HG03135 (cell line): Measurements from ENCODE around the gene NIN.

ENCODE experiments used
- ATAC-seq: cut with Tn5 transposase; IDR thresholded peaks from one replicate; pipeline ENCODE4 v1.9.1; 2021; ENCODE audit warnings: mild to moderate bottlenecking, moderate library complexity; ENCODE audit not compliant: unreplicated experiment

NIN gene

DNA sequence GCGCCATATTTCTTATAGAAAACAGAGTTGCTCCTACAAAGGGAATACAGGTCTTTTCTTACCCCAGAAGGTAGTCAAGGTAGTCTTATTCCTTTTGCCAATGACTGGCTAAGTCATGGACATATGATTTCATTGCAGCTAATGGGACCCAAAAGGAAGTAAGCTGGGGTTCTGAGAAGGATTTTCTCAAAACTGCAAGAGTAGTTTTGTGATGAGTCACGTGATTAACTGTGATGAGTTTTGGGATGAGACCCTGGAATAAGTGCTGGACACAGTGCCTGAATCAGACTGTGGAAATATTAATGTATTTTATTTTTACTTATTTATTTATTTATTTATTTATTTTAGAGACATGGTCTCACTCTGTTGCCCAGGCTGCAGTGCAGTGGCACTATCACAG lies 13.4 kb upstream of the NIN start:
- ATAC-seq: no peak

DNA sequence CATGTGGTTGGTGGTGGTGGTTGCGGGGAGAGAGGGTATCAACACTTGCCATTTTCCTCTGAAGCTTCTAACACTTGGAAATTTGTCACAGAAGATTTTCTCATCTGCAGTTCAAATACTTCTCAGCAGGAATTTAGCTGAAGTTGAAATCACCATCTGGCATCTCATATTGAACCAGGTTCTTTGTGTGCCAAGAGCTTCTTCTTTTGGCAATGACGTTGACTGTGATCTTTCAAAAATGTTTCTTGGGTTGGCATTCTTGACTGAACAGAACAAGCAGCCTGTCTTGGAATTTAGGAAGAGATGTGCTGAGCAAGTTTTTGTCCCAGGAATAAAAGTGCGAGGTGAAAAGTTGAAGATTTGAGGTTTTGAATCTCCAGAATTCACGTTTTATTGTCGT lies 8.7 kb upstream of the NIN start:
- ATAC-seq: no peak

DNA sequence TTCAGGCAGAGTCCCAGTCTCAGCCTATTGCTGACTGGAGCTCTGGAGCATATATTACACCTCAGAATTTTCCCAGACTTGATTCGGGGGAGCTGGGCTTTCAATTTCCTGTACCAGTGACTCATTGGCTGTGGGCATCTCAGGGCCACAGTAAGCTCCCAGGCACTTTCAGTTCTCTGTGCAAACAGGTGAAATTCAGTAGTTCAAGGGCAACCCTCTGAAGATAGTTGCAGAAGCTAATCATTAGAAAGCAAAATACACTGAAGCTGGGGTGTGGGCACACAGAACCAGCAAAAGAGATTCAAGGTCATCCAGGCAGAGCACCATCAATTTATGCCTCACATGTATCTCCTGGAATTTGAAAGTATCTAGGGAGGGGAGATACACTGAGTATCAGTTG lies 8.1 kb upstream of the NIN start:
- ATAC-seq: no peak

DNA sequence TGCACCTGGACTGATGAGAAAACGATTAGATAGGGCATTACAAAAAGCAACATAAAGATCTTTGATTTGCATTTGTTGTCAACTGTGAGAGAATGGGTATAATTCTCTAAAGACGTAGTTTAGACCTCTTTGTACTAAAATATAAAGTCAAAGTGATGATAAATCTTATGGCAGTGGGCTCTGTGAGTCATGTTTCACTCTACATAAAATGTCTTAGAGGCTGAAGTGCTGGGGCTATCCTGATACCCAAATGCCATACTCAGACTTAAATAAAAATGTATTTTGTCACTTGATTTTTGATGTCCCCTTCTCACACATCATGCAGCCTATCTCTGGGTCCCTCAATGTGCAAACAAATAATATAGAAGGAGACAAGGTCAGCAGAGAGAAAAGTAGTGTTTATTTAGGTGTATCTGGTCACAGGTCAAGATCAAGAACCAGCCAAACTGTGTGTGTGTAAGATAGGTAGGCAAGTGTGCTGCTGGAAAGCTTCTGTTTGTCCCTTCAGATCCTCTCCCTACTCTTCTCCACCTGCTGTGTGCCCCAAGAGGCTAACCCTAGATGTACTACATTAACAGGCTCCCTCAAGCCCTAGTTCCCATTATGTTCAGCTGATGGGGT lies 7.0 kb upstream of the NIN start:
- no peak for ATAC-seq

DNA sequence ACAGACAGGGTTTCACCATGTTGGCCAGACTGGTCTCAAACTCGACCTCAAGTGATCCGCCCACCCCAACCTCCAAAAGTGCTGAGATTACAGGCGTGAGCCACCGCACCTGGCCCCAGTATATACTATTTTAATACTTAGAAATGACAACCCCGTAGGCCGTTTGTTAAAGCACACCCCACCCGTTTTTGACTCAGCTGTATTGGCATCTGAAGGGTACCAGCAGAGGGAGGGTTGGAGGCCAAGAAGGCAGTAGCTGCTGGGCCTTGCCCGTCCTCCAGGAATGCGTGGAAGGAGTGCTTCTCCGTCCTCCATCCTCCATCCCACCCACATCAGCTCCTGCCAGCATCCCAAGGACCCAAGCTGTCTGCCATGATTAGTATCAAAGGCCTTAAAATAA lies 6.3 kb upstream of the NIN start:
- ATAC-seq: no peak

DNA sequence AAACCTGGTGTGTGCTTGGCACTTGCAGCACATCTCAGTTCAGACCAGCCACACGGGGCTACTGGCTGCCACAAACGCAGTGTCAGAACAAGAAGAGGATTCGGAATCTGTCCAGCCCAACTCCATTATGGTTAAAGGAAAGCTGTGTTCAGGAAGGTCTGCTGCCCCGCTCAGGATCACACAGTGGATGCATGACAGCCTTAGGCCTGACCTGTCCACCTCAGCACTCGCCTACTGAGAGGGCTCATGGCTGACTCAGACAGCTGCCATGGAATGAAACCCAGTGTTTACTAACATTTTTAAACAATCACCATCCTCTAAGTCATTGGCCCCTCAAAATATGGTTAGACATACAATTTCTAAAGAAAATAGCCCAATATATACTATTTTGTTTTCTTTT lies 5.6 kb upstream of the NIN start:
- no peak for ATAC-seq

DNA sequence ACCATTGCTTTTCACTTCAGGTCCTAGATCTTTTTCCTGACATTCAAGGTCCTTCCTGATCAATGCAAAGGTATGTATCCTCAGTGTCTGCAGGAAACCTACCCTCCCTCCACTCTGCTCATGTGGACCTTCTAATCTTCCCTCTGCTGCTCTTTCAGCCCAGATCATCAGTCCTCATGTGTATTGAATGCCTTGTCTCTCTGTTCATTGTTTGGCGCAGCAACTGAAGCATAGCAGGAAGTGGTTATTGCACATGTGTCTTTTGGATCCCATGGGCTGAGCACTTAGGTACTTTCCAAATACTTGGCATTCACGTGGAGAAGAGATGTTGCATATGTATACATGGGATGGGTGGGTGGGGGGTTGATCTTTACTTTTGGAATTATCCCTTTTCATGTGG lies 4.3 kb upstream of the NIN start:
- no peak for ATAC-seq

DNA sequence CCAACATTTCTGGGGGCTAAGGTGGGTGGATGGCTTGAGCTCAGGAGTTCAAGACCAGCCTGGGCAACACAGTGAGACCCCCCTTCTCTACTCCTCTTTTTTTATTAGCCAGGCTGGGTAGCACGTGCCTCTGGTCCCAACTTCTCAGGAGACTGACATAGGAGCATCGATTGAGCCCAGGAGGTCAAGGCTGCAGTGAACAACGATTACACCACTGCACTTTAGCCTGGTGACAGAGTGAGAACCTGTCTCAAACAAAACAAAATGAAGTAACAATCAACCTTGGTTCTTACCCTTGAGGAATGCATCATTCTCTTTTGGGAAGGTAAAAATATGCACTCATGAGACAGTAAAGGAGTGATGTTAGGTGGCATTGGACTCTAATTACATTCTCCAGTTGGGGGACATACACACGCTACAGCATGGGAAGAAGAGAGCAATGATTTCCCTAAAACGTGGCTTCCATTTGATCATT lies 3.9 kb upstream of the NIN start:
- no peak for ATAC-seq

DNA sequence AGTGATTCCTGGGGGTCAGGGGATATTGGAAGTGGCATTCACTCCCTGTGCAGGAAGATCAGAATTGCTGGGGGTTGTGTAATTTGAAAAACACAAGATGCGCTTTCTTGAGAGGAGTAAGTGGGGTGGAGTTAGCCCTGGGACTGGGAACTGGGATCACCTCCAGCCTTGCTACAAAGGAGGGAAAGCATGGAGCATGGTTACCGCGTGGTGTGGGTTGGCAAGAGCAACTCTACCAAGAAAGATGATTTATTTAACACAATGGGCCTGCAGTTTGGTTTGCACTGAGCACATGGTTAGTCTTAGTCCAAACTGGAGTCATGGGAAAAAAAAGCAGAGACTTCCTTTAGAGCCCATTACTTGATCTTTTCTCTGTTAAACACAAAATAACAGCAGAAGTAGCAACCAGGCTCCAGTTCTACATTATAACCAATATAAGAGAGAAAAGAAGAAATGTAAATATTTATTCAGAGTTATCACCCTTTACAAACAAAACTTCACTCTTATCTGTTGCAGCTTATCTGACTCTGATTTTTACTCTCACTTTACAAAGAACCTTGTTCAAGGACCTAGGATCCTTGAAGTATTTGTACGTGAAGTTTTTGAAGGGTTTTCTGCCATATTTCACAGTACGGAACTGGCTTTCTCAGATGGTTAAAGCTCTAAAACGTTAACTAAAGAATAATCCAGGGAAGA lies 2.1 kb upstream of the NIN start:
- ATAC-seq: no peak

DNA sequence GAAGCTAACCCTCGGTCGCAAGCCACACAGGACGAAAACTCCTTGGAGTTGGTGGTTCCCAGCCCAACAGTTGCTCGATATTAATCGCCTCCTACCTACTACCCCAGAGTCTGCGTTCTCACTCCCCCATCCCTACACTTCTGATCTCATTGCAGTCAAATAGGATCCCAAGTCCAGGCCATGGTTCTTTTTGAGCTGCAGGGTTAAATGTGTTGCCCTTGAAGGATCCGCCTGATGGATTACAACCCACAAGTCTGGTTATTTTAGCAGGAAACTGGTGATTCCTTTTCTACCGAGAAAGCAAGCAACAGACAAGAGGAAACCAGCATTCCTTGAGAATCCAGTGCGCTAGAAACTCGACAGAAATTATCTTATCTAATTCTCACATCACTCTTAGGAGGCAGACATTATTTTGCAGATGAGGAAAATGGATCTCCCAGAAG lies 785 bp upstream of the NIN start:
- no peak for ATAC-seq

DNA sequence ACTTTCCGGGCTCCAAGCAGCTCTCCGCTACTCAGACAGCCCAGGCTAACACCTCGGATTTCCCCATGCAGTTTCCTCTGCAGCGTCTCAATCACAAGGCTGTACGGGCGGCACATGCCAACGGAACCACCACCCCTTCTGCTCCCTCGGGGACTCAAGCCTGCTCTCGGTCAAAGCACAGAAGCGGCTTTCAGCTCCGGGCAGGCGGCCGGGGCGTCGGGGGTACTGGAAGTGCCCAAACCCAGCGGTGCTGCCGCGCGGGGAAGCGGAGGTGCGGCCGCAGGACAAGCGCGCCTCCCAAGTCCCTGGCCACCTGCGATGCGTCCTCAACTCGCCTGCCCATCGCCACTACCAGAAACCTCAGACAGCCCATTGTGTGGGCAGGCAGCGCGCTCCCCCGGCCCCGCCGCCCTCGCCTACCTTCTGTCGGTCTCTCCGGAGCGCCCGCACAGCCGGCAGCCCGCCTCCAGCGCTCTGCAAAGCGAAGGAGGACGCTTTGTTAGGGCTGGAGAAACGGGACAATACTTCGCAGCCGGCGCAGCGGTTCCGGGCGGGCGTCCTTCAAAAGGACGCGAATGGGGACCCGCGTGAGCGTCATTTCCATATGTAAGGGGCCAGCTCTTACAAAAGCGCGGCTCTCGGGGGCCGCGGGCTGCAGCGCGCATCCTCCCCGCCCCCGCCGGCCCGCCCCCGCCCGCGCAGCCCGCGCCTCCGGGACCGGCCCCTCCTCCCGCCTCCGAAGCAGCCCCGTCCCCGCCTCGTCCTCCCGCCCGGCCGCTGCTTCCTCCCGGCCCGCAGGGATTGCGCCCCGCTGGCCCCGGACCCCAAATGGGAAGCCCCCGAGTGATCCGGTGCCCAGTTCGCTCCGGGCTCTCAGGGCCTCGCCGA lies 674 bp downstream of the NIN start:
- peak; percentile 44 for ATAC-seq

DNA sequence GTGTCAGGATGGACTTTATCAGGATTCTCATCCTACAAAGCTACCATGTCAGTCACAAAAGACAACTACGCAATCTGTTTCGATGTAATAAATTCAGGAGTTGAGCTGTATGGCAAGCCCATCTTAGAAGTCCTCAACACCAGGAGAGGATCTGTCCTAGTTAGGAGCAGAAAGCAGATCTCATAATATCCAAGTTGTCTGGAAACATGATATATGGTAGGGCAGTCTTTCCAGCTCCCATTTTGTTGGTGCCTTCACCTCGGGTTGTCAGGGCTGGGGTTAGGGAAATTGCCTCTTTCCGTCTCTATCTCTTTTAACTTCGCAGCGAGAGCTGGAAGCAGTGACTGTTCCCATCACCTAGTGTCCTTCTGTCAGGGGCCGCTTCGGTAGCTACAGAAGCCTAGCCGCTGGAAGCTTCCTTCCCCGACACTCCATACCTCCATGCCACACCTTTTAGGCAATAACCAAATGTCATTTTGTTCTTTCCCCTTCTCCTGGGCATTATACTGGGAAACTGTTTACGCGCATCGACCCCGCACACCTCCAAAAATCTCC lies 1.4 kb downstream of the NIN start:
- no peak for ATAC-seq

DNA sequence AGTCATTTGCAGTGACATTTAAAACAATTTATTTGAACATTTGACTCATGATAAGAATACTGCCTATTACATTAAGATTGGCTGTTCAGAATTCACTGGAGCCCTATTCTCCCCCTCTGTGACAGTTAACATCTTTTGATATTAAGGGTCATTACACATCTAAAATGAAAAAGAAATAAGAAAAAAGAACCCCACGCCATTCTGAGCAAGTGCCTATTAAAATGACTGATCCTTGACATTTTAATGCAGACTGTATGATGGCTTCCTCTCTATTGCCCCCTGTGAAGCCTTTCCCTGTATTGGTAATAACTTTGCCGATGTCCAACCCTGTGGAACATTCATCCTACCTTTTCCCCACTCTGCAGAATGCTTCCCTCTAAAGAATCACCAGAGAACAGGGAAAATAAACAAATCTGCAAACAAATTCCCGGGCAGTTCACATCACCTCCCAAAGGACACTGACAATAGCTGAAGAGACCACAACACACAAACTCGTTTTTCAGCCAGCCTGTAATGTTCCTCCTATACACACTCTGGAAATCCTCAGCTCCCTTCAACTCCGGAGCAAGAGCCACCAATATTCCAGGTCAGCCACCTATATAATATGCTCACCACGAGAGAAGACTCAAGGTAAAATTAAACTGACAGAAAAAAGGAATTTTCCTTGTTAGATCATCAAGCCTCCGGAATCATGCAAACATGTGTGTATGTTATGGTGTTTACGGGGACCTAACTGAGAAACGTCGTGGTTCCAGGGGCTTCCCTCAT lies 2.1 kb downstream of the NIN start:
- no peak for ATAC-seq

DNA sequence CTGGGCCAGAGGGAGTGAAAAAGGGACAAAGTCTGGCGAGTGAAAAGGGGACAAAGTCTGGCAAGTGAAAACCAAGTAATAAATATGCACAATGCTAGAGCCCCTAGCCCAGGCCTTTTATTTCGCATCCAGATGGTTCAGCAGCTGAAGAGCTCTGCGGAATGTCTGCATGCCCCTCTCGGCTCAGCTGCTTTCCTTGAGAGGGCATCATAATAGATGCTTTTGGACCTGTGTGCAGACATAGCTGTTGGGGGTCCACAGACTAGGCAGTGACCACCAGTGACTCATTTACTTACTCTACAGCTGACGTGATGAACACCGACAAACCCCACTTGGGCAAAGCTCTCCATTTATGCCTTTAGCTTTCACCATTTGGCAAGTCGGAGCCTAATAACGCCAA lies 4.3 kb downstream of the NIN start:
- no peak for ATAC-seq

DNA sequence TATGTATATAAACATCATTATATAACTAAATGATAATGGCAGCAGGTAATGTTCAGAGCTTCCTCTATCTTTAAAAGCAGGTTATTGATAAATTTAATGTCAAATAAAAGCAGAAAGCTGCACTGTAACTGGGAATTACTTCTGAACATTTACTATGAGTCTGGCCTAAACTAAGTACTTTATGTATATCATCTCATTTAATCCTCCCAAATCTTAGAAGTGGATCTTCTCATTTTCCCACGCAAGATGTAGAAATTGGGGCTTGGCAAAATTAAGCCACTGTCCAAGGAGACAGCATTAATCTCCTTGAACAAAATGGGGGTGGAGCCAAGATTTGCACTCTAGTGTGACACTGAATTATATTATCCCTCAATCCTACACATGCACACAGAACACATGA lies 5.7 kb downstream of the NIN start:
- ATAC-seq: no peak

DNA sequence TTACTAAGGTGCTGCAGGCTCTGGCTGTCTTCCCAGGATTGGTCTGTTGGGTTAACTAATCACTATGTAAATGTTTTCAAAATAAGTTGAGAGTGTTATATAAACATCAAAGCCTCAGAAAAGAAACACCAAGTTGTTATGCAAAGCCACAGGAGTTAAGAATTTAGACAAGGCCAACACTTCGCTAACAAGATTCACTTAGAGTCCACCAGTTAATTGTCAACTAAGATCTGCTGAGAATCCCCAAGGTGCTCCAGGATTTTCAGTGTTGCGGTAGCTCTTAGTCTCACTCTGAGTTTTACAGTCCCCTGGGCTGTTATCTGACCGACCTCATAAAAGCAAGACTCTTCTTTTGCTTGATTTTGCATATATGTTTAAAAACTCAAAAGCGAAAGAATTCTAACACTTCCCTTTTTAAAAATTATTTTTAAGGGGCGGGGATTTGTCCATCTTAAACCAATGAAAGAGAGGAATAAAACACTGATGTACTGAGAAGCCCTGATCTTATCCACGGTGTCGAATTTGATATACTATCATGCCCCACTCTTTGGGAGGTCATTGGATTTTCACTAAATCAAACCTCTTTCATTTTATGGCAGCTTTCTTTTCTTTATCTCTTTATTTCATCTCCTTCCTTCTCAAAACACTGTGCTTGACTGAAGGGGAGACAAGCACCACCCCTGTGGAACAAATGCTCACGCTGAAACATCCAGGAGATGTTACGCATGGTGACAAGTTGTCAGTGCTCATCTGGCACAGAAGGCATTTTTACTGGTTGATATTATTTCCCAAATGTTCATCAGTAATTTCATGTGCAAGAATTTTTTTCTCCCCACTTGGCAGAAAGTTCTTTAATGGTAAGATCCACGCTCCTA lies 7.0 kb downstream of the NIN start:
- ATAC-seq: peak; percentile 74

DNA sequence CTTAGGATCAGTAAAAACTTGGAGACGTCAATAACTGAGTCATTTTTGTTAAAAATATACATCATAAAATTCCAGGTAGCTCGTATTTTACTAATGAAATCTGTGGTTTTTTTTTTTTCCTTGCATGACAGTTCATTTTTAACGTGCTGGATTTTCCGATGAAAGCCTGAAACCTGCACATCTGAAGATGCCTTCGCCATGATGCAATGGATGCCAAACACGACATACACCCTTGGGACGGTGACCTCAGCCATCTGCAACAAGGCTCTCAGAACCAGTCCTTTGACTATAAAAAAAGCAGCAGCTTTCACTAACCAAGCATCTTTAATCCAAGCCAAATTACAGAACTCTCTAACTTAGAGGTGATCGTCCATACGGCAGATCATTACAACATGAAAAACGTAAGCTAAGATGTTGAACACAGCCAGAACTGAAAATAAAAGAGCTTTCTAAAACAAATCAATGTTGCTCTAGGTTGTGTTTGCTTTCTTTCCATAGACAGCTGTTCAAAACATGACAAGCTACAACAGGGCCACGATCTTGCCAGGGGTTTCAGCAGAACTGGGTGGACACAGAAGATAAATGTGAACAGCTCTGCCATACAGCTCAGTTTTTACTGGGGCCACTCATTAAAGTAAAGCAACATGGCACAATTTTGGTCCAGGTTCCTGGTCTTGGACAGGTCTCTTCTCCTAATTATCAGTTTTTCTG lies 7.8 kb downstream of the NIN start:
- peak; percentile 10 for ATAC-seq

DNA sequence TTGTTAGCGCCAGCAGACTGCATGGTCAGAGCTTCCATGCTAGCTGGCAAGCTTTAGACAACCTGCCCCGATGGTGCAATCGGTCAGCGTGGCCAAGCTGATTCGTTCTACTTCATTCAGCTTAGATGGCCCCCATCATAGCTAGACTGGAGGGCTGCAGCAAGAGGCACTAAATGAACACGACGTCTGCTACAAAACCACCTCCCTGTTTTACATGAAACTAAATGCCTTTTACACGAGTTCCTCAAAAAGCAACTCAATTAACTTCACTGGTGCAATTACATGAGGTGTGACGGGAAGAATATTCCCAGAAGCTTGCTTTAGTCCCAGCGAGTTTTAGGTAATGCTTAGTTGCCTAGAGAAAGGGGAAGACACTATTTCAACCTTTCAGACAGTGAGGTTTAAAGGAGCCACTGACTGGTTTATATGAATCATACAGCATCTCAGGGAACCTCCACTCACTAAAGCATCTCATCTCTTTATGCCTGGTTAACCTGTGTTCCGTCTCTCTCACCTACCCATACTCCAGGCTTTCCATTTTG lies 8.4 kb downstream of the NIN start:
- ATAC-seq: no peak
